Medulla oblongata (tissue), 1 donor: Measurements from ENCODE around the gene ZNF592.
"Not testable (repeated sequence)": the region's sequence is repeated elsewhere in the genome, so short reads cannot be mapped to it uniquely, and the experiment has no call there.

ENCODE experiments used
- DNase-seq: peaks from one replicate; pipeline ENCODE4 v3.0.0-alpha.2; 2015; ENCODE audit errors: extremely low spot score

ZNF592 gene

DNA sequence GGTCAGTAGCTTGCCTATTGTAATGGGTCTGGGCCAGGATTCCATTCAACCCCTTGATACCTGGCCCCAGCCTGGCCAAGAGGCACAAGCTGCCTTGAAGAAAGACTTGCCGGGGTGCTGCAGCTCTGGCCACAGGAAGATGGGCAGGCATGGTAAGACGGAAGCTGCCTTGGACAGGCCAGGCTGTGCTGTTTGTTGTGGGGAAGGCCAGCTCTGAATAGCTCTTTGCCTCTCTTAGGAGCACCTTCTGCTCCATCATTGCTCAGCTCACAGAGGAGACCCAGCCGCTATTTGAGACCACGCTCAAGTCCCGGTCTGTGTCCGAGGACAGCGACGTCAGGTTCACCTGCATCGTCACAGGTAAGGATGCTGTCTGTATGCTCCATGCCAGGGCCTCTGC lies 78.9 kb downstream of the ZNF592 start:
- DNase-seq, result no peak

DNA sequence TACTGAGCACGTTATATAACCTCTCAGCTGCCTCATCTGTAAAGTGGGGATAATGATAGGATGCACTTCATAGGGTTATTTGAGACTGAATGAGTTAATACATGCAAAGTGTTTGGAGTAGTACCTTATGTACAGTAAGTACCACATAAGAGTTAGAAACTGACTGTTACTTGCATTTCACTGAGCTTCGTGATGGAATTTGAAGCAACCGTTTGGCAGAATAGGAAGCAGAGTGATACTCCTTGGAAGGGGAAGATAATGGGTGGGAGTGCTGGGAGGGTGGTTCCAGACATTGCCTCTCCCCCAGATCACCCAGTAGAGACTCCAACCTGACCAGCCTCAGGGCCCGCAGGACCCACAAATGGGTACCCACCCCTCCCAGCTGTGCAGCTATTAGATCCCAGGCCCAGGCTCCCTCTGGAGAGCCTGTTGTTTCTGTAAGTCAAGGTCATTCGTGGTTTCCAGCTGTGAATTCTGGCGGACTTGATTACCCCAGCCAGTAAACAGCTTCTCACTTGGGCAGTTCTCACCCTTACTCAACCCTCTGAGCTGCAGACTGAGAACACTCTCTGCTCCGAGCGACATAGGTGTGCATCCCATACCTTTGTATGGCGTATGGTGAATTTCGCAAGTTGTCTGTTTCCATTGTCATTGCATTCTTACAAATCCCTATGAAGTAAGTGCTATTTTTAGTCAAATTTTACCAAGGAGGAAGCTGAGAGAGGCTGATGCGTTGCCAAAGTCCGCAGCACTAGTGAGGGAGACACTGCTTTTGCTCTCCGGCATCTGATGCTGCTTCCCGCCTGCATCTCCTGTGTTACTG lies 79.9 kb downstream of the ZNF592 start:
- no peak for DNase-seq

DNA sequence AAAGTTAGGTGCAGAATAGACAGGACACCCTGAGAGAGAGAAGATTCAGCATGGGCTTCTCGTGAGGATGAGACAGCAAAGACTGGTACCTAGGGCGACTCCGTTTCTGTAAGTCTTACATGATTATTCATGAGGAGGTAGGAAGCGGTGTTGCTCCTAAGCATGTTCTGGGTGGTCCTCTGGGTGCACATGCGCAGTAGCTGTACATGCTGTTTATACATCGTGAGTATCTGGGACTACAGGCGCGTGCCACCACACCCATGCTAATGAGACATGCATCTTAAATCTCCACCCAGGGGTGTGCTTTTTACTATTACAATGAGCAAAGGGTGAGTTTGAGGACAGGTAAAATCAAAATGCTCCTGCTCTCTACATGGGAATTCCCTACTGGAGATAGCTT lies 81.0 kb downstream of the ZNF592 start:
- no peak for DNase-seq

DNA sequence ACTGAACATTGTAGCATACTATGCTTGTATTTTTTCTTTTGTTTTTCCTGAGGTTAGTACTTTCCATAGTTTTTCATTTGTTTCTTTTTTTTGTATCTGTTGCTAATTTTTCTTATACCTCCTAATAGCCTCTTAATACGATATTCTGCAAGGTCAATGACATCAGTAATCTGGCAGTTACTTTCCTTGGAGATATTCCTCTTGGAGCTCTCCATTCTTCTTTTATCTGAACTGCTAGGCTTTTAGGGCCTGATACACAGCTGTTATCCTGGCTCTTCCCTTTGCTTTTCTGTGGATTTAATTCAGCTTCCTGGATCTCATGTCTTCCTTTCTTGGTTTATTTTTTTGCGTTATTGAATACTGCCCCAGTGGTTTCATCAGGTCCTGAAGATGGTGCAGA lies 81.6 kb downstream of the ZNF592 start:
- no peak for DNase-seq

DNA sequence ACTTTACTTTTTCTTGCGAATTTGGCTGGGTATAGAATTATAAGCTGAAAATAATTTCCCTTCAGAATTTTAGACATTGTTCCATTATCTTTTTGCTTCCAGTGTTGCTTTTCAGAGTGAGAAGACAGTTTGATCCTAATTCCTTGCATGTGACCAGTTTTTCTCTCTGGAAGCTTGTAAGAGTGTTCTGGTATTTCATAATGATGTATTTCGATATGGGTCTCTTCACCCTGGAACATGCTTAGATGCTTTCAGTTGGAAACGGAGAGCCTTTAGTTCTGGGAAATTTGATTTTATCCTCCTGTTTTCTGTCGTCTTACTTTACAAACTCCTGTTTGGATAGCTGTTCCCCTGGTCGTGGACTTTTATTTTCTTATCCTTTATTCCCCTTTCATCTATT lies 82.6 kb downstream of the ZNF592 start:
- no peak for DNase-seq

DNA sequence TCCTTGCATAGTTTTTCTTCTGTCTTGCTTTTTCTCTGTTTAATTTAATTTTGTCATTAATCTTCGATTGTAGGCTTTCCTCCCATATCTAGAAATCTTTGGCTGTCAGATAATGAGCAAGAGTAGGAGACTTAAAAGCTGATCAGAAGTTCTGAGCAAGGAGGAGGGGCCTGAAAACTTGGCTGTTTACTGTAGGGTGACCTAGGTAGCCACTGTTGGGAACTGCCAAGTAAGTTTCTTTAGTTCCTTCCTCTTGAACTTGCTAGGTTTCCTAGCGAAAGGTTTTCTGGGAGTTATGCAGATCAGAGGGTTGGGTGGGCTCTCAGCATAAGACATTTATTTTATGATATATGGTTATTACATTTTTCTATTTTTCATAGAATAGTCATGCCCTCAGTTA lies 83.2 kb downstream of the ZNF592 start:
- no peak for DNase-seq

DNA sequence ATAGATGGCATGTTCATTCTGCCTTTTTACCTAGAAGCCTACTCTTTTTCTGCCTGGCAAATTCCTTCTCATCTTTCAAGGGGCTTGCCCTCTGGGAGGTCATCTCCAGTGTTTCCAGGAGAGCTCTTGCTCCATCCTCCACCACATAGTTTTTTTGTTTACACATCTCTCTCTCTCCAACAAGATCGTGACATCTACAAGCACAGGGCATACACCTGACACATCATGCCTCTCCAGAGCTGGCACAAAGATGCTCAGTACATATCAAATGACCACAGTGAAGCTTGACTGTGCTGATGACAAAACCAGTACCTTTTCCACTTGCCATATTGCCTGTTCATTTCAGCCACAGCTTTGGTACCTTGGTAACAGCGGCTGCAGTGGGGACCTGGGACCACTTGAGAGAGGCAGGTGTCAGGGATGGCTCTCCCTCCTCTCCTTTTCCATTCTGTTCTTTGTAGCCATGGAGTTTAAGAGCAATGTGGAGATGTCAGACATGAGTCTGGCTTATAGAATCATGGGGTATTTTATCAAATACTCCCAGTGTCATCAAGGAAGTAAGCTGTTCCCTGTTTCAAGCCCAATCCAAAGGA lies 84.2 kb downstream of the ZNF592 start:
- DNase-seq, result no peak

DNA sequence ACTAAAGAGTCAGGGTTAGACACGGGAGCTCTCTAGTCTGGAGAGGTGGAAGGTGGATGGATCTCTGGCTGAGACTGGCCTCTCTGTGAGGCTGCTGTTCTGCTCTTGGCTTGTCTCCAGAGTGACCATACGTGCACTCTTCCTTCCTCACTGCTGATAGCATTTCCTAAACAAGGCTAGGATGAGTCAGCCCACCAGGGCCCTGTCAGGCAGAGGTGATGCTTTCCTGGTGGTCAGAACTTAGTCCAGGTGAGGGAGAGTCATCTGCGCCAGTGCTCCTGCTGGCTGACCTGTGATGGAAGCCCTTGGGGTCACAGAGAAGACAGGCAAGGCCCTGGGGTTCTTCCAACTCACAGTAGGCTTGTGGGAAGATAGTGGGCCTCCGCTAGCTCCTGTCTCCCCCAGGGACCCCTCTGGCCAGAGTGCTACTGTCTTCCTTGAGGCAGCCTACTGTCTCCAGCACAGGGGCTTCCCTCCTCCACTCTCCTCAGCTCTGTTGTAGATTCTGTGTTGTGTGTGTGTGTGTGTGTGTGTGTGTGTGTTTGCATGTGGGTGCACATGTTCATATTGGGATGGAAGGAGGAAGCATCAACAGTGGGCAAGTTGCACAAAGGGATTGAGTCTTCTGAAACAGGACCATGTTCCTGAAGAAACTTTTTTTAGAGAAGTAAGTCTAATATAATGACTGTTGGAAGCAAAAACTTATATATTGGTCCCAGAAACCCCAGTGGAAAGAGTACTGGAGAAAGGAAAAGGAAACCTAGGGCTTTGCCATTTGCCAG lies 85.2 kb downstream of the ZNF592 start:
- no peak for DNase-seq

DNA sequence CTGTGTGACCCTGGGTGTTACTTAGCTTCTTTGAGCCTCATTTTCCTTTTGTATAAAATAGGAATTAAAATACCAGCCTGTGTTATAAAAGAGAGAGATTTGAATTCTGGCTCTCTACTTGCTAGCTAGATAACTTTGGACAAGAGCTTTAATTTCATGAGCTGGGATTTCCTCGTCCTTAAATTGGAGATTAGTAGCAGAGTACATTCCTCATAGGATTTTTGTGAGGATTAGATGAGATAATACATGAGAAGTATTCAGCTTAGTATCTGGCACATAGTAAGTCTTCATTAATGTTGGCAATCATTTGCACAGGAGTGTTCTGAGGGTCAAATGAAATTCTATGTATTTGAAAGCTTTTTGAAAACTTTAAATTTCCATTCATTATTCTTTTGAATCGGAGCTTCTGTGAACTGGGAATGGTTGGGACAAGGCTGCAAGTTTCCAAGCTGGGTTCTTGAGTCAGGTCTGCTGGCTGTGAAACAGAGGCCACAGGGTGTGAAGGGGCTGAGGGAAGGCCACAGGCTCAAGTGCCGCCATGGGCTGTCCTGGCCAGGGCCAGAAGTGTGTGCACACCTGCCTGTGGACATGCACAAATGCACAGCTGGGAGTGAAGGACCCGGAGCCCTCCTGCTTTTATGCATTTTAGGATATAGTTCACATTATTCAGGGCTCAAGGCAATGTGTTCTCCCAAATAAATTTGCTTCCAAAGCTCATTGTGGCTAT lies 86.0 kb downstream of the ZNF592 start:
- DNase-seq, result no peak

DNA sequence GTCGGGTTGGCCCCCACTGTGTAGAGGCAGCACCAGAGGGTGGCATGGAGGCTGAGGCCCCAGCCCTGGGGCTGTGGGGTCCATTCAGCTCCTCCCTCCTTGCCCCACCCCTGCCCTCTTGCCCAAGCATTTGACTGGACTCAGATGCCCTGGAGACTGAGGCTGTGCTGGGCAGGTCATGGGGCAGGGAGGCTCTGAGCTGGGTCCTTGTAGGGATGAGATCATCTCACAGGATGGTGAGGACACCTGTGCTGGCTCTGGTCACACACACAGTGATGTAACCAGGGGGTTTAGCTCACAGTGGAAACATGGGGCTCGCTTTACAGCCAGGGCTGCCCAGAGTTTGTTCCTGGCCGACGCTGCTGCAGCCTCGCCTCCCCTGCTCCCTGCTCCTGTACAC lies 86.6 kb downstream of the ZNF592 start:
- no peak for DNase-seq

DNA sequence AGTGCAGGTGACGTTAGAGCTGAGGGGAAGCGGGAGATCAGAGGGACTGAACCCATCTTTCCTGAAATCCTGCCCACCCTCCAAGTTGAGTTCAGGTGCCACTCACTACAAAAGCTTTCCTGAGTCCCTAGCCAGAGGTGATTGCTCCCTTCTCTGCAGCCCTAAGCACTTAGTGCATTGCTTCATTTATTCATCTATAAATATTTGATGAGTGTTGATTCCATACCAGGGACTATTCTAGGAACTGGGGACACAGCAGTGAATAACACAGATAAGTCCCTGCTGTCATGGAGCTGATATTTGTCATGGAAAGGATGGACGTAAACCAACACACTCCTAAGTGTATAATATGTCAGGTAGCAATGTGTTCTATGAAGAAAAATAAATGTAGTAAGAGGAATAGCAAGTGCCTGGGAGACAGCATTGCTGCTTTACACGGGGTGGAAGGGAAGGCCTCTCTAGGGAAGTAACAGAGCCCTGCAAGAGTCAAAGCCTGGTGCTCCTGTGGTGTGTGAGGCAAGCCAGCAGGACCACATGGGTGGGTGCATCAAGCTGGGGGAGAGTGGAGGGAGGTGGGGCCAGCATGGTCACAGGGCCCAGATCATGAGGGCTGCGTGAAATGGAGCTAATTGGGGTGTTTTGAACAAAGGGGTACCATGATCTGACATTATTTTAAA lies 87.4 kb downstream of the ZNF592 start:
- DNase-seq, result no peak

DNA sequence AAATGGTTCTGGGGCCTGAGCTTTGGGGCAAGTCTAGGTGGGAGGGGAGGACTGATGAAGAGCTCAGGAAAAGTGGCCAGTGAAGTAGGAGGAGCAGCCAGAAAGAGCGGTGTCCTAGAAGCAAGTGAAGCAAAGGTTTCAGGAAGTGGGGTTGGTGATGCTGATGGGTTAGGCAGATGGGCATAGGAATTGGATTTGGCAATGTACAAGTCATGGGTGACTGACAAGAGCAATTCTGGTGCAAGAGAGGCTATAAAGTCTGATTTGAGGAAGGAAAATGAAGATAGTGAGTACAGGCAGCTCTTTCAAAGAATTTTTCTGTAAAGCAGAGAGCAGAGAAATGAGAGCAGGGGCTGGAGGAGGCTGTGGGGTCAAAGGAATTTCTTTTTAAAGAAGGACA lies 88.5 kb downstream of the ZNF592 start:
- no peak for DNase-seq

DNA sequence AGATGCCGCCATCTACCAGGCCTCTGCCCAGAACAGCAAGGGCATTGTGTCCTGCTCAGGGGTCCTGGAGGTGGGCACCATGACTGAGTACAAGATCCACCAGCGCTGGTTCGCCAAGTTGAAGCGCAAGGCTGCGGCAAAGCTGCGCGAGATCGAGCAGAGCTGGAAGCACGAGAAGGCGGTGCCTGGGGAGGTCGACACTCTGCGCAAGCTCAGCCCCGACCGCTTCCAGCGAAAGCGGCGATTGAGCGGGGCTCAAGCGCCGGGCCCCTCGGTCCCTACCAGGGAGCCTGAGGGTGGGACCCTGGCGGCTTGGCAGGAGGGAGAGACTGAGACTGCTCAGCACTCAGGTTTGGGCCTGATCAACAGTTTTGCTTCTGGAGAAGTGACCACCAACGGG lies 91.3 kb downstream of the ZNF592 start:
- DNase-seq, result no peak

DNA sequence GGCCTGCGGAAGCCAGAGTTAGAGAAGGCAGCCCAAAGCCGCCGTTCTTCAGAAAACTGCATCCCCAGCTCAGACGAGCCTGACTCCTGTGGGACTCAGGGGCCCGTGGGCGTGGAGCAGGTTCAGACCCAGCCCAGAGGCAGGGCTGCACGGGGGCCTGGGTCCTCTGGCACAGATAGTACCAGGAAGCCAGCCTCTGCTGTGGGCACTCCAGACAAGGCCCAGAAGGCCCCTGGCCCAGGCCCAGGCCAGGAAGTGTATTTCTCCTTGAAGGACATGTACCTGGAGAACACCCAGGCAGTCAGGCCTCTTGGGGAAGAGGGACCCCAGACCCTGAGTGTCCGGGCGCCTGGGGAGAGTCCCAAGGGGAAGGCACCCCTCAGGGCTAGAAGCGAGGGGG lies 91.9 kb downstream of the ZNF592 start:
- no peak for DNase-seq

DNA sequence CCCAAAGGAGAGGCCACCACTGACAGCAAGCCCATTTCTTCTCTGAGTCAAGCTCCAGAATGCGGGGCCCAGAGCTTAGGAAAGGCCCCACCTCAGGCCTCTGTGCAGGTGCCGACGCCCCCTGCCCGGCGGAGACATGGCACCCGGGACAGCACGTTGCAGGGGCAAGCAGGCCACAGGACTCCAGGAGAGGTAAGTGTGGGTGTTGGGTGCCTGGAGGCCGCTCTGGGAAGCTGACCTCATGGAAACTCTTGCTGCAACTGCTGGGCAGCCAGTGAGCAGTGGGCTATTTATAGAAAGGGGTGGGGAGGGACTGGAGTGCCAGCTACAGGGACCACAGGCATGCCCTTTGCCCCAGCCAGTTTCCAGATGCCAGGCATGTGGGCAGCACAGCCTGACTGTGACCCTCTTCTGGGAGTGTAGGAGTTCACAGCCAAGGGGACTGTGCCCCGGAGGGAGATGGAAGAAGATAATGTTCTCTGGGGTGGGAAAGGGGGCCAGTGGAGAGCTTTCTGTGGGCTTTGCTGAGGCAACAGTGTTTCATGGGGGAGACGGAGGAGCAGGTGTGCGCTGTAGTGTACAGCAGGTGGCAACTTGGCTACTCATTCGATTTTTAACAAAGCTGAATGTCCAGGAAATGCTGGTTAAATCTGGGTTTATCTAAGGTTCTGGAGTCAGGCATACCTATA lies 92.5 kb downstream of the ZNF592 start:
- DNase-seq, result peak; percentile 31

DNA sequence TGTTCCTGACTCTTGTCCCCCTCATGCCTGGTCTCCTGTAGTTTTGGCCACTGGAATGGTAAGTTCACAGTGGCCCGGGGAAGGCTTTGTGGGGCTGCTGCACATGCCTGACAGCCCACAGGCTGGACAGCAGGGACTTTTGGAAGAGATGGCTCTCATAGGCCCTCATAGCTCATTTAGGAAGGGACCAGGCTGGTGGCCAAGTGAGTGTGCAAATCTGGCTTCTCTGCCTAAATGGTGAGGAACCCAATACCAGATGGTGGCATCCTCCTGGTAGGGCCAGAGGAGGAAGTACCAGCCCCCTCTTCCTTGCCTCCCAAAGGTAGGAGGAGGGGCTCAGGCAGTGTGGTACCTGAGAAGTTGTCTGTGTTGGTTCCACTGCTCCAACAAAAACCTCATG lies 94.4 kb downstream of the ZNF592 start:
- DNase-seq, result no peak

DNA sequence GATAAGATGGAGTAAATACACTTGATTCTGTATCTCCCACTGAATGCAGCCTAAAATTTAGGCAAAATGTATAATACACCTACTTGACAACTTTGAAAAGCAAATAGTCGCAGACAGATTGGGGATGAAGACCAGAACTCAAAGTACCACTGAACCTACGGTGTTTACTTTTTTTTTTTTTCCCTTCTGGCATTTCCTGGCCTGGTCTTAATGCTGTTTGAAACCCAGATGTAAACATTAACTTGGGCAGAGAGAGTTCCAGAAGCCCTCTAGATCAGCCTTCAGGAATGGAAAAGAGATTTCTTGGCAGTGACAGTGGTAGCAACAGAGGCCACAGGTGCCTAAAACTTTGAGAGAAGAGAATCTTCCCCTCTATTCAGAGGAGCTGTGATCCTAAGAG lies 96.6 kb downstream of the ZNF592 start:
- no peak for DNase-seq

DNA sequence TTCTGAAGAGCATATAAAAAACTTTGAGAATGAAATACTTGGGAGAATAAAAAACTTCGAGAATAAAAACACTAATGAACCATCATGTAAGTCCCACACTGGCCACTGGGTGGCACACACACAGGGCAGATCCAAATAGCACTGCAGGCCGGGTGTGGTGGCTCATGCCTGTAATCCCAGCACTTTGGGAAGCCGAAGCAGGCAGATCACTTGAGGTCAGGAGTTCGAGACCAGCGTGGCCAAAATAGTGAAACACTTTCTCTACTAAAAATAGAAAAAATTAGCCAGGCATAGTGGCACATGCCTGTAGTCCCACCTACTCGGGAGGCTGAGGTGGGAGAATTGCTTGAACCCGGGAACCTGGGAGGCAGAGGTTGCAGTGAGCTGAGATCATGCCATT lies 97.2 kb downstream of the ZNF592 start:
- DNase-seq, result not testable (repeated sequence)

DNA sequence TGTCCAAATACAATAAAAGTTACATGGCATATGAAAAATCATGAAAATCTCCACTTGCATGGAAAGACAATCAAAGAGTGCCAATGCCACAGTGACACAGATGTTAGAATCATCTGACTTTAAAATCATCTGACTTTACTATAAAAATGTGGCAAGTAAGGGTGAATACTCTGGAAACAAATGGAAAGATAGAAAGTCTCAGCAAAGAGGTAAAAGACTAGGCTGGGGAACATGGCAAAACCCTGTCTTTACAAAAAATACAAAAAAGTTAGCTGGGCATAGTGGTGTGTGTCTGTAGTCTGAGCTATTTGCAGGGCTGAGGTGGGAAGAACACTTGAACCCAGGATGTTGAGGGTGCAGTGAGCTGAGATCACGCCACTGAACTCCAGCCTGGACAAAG lies 97.9 kb downstream of the ZNF592 start:
- no peak for DNase-seq

DNA sequence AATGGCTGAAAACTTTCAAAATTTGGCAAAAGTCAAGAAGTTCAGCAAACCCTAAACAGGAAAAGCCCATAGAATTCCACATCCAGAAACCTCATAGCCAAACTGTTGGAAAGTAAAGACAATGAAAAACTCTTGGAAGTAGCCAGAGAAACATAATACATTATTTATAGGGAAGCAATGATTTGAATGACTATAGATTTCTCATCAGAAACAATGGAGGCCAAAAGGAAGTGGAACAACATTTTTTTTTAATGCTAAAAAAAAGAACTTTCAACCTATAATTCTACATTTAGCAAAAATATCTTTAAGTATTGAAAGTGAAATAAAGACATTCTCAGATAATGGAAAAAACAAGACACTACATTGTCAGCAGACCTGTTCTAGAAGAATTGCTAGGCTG lies 99.0 kb downstream of the ZNF592 start:
- DNase-seq, result no peak

DNA sequence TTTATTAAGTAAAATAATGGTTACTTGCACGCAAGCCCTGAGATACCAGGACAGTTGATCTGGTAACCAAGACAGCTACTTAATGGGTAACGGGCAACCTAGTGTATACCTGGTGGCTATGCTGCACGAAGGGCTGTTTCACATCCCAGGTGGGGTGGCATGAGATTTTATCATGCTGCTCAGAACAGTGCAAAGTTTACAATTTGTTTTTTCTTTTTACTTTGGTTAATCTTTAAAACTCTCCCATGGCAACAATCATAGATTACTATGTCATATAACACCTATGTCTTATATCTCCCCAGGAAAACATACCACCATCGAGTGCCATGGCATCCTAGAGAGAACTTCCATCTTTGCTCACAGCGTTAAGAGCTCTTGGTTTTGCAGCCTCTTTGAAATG lies 103.8 kb downstream of the ZNF592 start:
- DNase-seq, result no peak
